Keratinocyte (primary cell): ENCODE results near the gene FAM3B. TPM values are rescaled to one million over a fixed set of nuclear protein-coding genes. Genes with fewer than 3 reads are reported as not detected.

Source experiments
- DNase-seq: peaks from one replicate; pipeline ENCODE4 v3.0.0-alpha.2; 2011; ENCODE audit warnings: low read depth, missing footprints, low spot score
- FAIRE-seq: peaks from 2 replicates; lab custom pipeline; 2011; peaks lifted over from hg19 to GRCh38; lab: Jason Lieb, UNC
- H2AFZ ChIP-seq: 2 replicates; pipeline ENCODE4 v1.6.0; 2012; ENCODE audit warnings: low read length, control low read depth, inconsistent platforms; ENCODE audit not compliant: control insufficient read depth
- H3K27ac ChIP-seq: 2 replicates; pipeline ENCODE4 v1.5.1; 2011; ENCODE audit warnings: low read length; ENCODE audit not compliant: control insufficient read depth, insufficient read depth
- H3K27me3 ChIP-seq: 3 replicates; pipeline ENCODE4 v1.6.0; 2011; ENCODE audit warnings: low read length; ENCODE audit not compliant: control insufficient read depth, insufficient read depth; ENCODE audit errors: extremely low read depth
- H3K36me3 ChIP-seq, 2 experiments: 2 replicates in 1 of 2; 3 replicates in 1 of 2; pipeline ENCODE4 v1.5.1; 2011; ENCODE audit warnings: low read length in 2 of 2, mild to moderate bottlenecking in 1 of 2; ENCODE audit not compliant: control insufficient read depth in 2 of 2, insufficient read depth in 2 of 2; ENCODE audit errors: extremely low read depth in 1 of 2
- H3K4me1 ChIP-seq: 3 replicates; pipeline ENCODE4 v1.5.1; 2011; ENCODE audit warnings: low read length; ENCODE audit not compliant: control insufficient read depth, insufficient read depth; ENCODE audit errors: extremely low read depth
- H3K4me2 ChIP-seq: 3 replicates; pipeline ENCODE4 v1.6.0; 2011; ENCODE audit warnings: low read depth, low read length; ENCODE audit not compliant: control insufficient read depth, insufficient read depth; ENCODE audit errors: extremely low read depth
- H3K4me3 ChIP-seq, 3 experiments: fragments of 200-600 bp in 1 of 3; sonication (generic) in 1 of 3; 2 replicates in 2 of 3; 3 replicates in 1 of 3; pipeline ENCODE4 v1.5.1; 2011 to 2016; ENCODE audit warnings: low read length in 3 of 3, mild to moderate bottlenecking in 3 of 3, control low read depth in 2 of 3, inconsistent platforms in 1 of 3, low read depth in 1 of 3, mixed read lengths in 1 of 3, mixed run types in 1 of 3, moderate library complexity in 1 of 3; ENCODE audit not compliant: control insufficient read depth in 2 of 3, insufficient read depth in 2 of 3; ENCODE audit errors: extremely low read depth in 1 of 3
- H3K79me2 ChIP-seq: 2 replicates; pipeline ENCODE4 v1.6.0; 2012; ENCODE audit warnings: low read length; ENCODE audit not compliant: control insufficient read depth, insufficient read depth
- H3K9ac ChIP-seq: 3 replicates; pipeline ENCODE4 v1.6.0; 2011; ENCODE audit warnings: low read length; ENCODE audit not compliant: control insufficient read depth, insufficient read depth; ENCODE audit errors: extremely low read depth
- H3K9me1 ChIP-seq: 3 replicates; pipeline ENCODE4 v1.6.0; 2011; ENCODE audit warnings: low read length; ENCODE audit not compliant: control insufficient read depth, insufficient read depth; ENCODE audit errors: extremely low read depth
- H3K9me3 ChIP-seq: 2 replicates; pipeline ENCODE4 v1.5.1; 2012; ENCODE audit warnings: low read depth, low read length; ENCODE audit not compliant: control insufficient read depth
- H4K20me1 ChIP-seq: 3 replicates; pipeline ENCODE4 v1.6.0; 2011; ENCODE audit warnings: low read length; ENCODE audit not compliant: control insufficient read depth, insufficient read depth; ENCODE audit errors: extremely low read depth
- CTCF ChIP-seq, 3 experiments: IDR thresholded peaks in 1 of 3; conservative IDR thresholded peaks in 1 of 3; optimal IDR thresholded peaks in 1 of 3; 2 replicates in 2 of 3; 3 replicates in 1 of 3; pipeline versions ENCODE3 to v1.5.1; 2011; ENCODE audit warnings: low read length in 3 of 3, mild to moderate bottlenecking in 3 of 3, moderate library complexity in 2 of 3, control low read depth in 1 of 3, inconsistent platforms in 1 of 3; ENCODE audit not compliant: insufficient read depth in 2 of 3; ENCODE audit errors: extremely low read depth in 1 of 3
- EZH2 ChIP-seq: IDR thresholded peaks from one replicate; pipeline ENCODE4 v1.6.1; 2012; ENCODE audit warnings: inconsistent platforms, mild to moderate bottlenecking, low read length, moderate library complexity
- dilution Hi-C: fragments of 300-500 bp; cut with MboI; formaldehyde crosslinking; loops from one replicate; pipeline ENCODE4 v1.7.0; 2020; ENCODE audit warnings: low sequenced_read_pairs; ENCODE audit not compliant: extremely low pct_ligation_motif_present
- polyA plus RNA-seq, 5 experiments: library from polyadenylated mRNA; depleted of rRNA in 3 of 5; stranded (reverse) in 3 of 5; stranded (forward) in 1 of 5; unstranded in 1 of 5; fragments of >200 nt; gene quantifications; 1 replicate in 1 of 5; 2 replicates in 3 of 5; 3 replicates in 1 of 5; pipeline versions ENCODE4 v1.2.1 to v1.2.3, GENCODE V29; 2011 to 2012; ENCODE audit warnings: missing spikeins in 2 of 5, low read depth in 1 of 5, low replicate concordance in 1 of 5

The FAM3B gene
- polyA plus RNA-seq, 1 donor (not counting 4 experiments of a cell fraction or from before 2014, with no cell fraction given): not detected

GRCh38 chr21:41345356-41345755, 28.8 kb downstream of the FAM3B start:
- no peak overlapping the region for H2AFZ ChIP-seq
- no peaks in the 10 kb centered on the region for H4K20me1 ChIP-seq
- no peak overlapping the region for H3K4me3 ChIP-seq
- TF ChIP-seq CTCF (optimal IDR thresholded peaks at IDR 0.05 in 1 of 3, IDR thresholded peaks at IDR 0.05 in 1 of 3, conservative IDR thresholded peaks at IDR 0.05 in 1 of 3; ENCODE audit: extremely low read depth in 1 of 3, insufficient read depth in 2 of 3, low read length in 3 of 3) (no peak), EZH2 (no peak)
- dilution Hi-C loops: no loop called here
- H3K9ac ChIP-seq: no peak overlapping the region
- no peak overlapping the region for H3K27ac ChIP-seq
- H3K79me2 ChIP-seq: no peaks in the 10 kb centered on the region
- H3K9me3 ChIP-seq: no peaks in the 10 kb centered on the region
- no peak for FAIRE-seq
- peaks cover 4% of the 10 kb centered on the region for H3K27me3 ChIP-seq
- no peak for DNase-seq
- no peak overlapping the region for H3K4me2 ChIP-seq
- H3K4me1 ChIP-seq: no peaks in the 10 kb centered on the region
- no peaks in the 10 kb centered on the region for H3K9me1 ChIP-seq
- no peaks in the 10 kb centered on the region for H3K36me3 ChIP-seq

- no peaks in the 10 kb centered on the region for H3K79me2 ChIP-seq
- dilution Hi-C loops: no loop called here
- FAIRE-seq (no peak), DNase-seq (no peak)
- no peak overlapping the region for H3K27ac ChIP-seq
- H2AFZ ChIP-seq: no peak overlapping the region
- H3K27me3 ChIP-seq: peaks cover 4% of the 10 kb centered on the region
- H3K4me3 ChIP-seq: no peak overlapping the region
- H3K36me3 ChIP-seq: no peaks in the 10 kb centered on the region
- no peak overlapping the region for H3K9ac ChIP-seq
- H3K9me1 ChIP-seq: no peaks in the 10 kb centered on the region
- no peaks in the 10 kb centered on the region for H4K20me1 ChIP-seq
- no peaks in the 10 kb centered on the region for H3K9me3 ChIP-seq
- TF ChIP-seq CTCF (optimal IDR thresholded peaks at IDR 0.05 in 1 of 3, IDR thresholded peaks at IDR 0.05 in 1 of 3, conservative IDR thresholded peaks at IDR 0.05 in 1 of 3; ENCODE audit: extremely low read depth in 1 of 3, insufficient read depth in 2 of 3, low read length in 3 of 3): no peak
- TF ChIP-seq EZH2: no peak
- no peak overlapping the region for H3K4me2 ChIP-seq
- no peaks in the 10 kb centered on the region for H3K4me1 ChIP-seq
These were observed 29.5 kb downstream of the FAM3B start for GRCh38 chr21:41345934-41346685.
